Measurements from ENCODE around the gene CILP2. TPM values are rescaled to one million over a fixed set of nuclear protein-coding genes. Genes with fewer than 3 reads are reported as not detected.

Gene CILP2
- total RNA-seq, 1 experiment from 2014 or later = 2.0 TPM

GRCh38 chr19:19571071-19571786 lies 33.2 kb downstream of the CILP2 start:
- peaks cover 3% of the 10 kb centered on the region; the same call in 1 of the 2 replicates for H3K36me3 ChIP-seq (ENCODE audit: low read depth, low read length)
- no peaks in the 10 kb centered on the region for H3F3A ChIP-seq (ENCODE audit: low read length, unreplicated experiment)
- H4K20me1 ChIP-seq (ENCODE audit: low read length) = no peaks in the 10 kb centered on the region
- H3K9me3 ChIP-seq (ENCODE audit: low read length) = no peaks in the 10 kb centered on the region
- no peak overlapping the region for H2AFZ ChIP-seq (ENCODE audit: low read length)
- H3K9ac ChIP-seq (ENCODE audit: low read length) = no peak overlapping the region
- H3K4me1 ChIP-seq (ENCODE audit: insufficient read depth, low read length) = no peaks in the 10 kb centered on the region
- POLR2A ChIA-PET (ENCODE audit: unreplicated experiment) = no interaction called here
- no peaks in the 10 kb centered on the region for H3K9me2 ChIP-seq (replicated peaks; ENCODE audit: low read length)
- intact Hi-C loops (cut with micrococcal nuclease) = no loop called here
- H3K27me3 ChIP-seq (ENCODE audit: low read length) = no peaks in the 10 kb centered on the region
- H3K27ac ChIP-seq (ENCODE audit: low read length) = no peak overlapping the region
- DNase-seq = no peak
- H3K4me2 ChIP-seq (ENCODE audit: low read length) = no peak overlapping the region
- no peak overlapping the region for H3K4me3 ChIP-seq (ENCODE audit: low read length)
- no peaks in the 10 kb centered on the region for H3K79me2 ChIP-seq (ENCODE audit: low read length)
- TF ChIP-seq EZH2phosphoT487 (IDR thresholded peaks at IDR 0.05; ENCODE audit: borderline replicate concordance, low read length) (no peak), CTCF (conservative IDR thresholded peaks at IDR 0.05; ENCODE audit: low read depth, low read length) (no peak), EZH2 (IDR thresholded peaks at IDR 0.05; ENCODE audit: low read length, unreplicated experiment) (no peak)
- no TSS peak for BruUV-seq (replicated peaks)
- no peak for ATAC-seq
- CTCF ChIA-PET = no interaction called here

- POLR2A ChIA-PET (ENCODE audit: unreplicated experiment) = no interaction called here
Measured at GRCh38 chr19:19575411-19575810, 37.3 kb downstream of the CILP2 start.

More at GRCh38 chr19:19575411-19575810, 37.3 kb downstream of the CILP2 start:
- Histone ChIP-seq H2AFZ (ENCODE audit: low read length) (no peak overlapping the region), H3F3A (ENCODE audit: low read length, unreplicated experiment) (no peaks in the 10 kb centered on the region), H3K27ac (ENCODE audit: low read length) (no peak overlapping the region), H3K9me3 (ENCODE audit: low read length) (no peaks in the 10 kb centered on the region), H3K9me2 (replicated peaks; ENCODE audit: low read length) (no peaks in the 10 kb centered on the region), H4K20me1 (ENCODE audit: low read length) (no peaks in the 10 kb centered on the region), H3K4me1 (ENCODE audit: insufficient read depth, low read length) (no peaks in the 10 kb centered on the region; the same call in 1 of the 2 replicates), H3K36me3 (ENCODE audit: low read depth, low read length) (no peaks in the 10 kb centered on the region), H3K9ac (ENCODE audit: low read length) (no peak overlapping the region), H3K79me2 (ENCODE audit: low read length) (no peaks in the 10 kb centered on the region), H3K4me3 (ENCODE audit: low read length) (no peak overlapping the region), H3K4me2 (ENCODE audit: low read length) (no peak overlapping the region), H3K27me3 (ENCODE audit: low read length) (no peaks in the 10 kb centered on the region)
- BruUV-seq (replicated peaks) = no TSS peak
- TF ChIP-seq EZH2 (IDR thresholded peaks at IDR 0.05; ENCODE audit: low read length, unreplicated experiment) (no peak), CTCF (conservative IDR thresholded peaks at IDR 0.05; ENCODE audit: low read depth, low read length) (no peak), EZH2phosphoT487 (IDR thresholded peaks at IDR 0.05; ENCODE audit: borderline replicate concordance, low read length) (no peak)
- CTCF ChIA-PET = no interaction called here
- DNase-seq (no peak), ATAC-seq (no peak)
- intact Hi-C loops (cut with micrococcal nuclease) = no loop called here

Data from PC-3 (cell line).